ENCODE results near the gene GNB1. TPM values are rescaled to one million over a fixed set of nuclear protein-coding genes. Genes with fewer than 3 reads are reported as not detected.

Gene GNB1
- total RNA-seq, 1 donor from 2014 or later = 427 TPM

GRCh38 chr1:1901641-1902294, 10.9 kb upstream of the GNB1 start:
- Mint-ChIP-seq H3K9me3 (ENCODE audit: unreplicated experiment) (no peaks in the 10 kb centered on the region), H3K4me1 (ENCODE audit: unreplicated experiment) (peaks cover 10% of the 10 kb centered on the region), H3K27me3 (ENCODE audit: unreplicated experiment) (peaks cover 4% of the 10 kb centered on the region), H3K36me3 (ENCODE audit: low read depth, unreplicated experiment) (peaks cover 3% of the 10 kb centered on the region), H3K4me3 (ENCODE audit: unreplicated experiment) (no peak overlapping the region), H3K27ac (ENCODE audit: unreplicated experiment) (no peak overlapping the region)
- no peak for DNase-seq (ENCODE audit: low spot score)
- TF ChIP-seq CTCF (IDR thresholded peaks at IDR 0.05; ENCODE audit: unreplicated experiment) = no peak

- Mint-ChIP-seq H3K27ac (ENCODE audit: unreplicated experiment) (no peak overlapping the region), H3K9me3 (ENCODE audit: unreplicated experiment) (no peaks in the 10 kb centered on the region), H3K27me3 (ENCODE audit: unreplicated experiment) (peaks cover under 1% of the 10 kb centered on the region), H3K36me3 (ENCODE audit: low read depth, unreplicated experiment) (peaks cover 1% of the 10 kb centered on the region), H3K4me1 (ENCODE audit: unreplicated experiment) (peaks cover 7% of the 10 kb centered on the region), H3K4me3 (ENCODE audit: unreplicated experiment) (no peak overlapping the region)
- DNase-seq (ENCODE audit: low spot score) = no peak
- TF ChIP-seq CTCF (IDR thresholded peaks at IDR 0.05; ENCODE audit: unreplicated experiment) = no peak
Observed at GRCh38 chr1:1900883-1901640, 10.2 kb upstream of the GNB1 start.

- H3K4me1 Mint-ChIP-seq (ENCODE audit: unreplicated experiment) = peaks cover 7% of the 10 kb centered on the region
- no peak overlapping the region for H3K4me3 Mint-ChIP-seq (ENCODE audit: unreplicated experiment)
- no peak overlapping the region for H3K27ac Mint-ChIP-seq (ENCODE audit: unreplicated experiment)
- no peak for TF ChIP-seq CTCF (IDR thresholded peaks at IDR 0.05; ENCODE audit: unreplicated experiment)
- no peaks in the 10 kb centered on the region for H3K27me3 Mint-ChIP-seq (ENCODE audit: unreplicated experiment)
- no peaks in the 10 kb centered on the region for H3K36me3 Mint-ChIP-seq (ENCODE audit: low read depth, unreplicated experiment)
- no peak for DNase-seq (ENCODE audit: low spot score)
- H3K9me3 Mint-ChIP-seq (ENCODE audit: unreplicated experiment) = no peaks in the 10 kb centered on the region
Observed at GRCh38 chr1:1899967-1900327, 9.1 kb upstream of the GNB1 start.

- DNase-seq (ENCODE audit: low spot score) = no peak
- H3K4me1 Mint-ChIP-seq (ENCODE audit: unreplicated experiment) = peaks cover 13% of the 10 kb centered on the region
- TF ChIP-seq CTCF (IDR thresholded peaks at IDR 0.05; ENCODE audit: unreplicated experiment) = no peak
- H3K9me3 Mint-ChIP-seq (ENCODE audit: unreplicated experiment) = no peaks in the 10 kb centered on the region
- H3K36me3 Mint-ChIP-seq (ENCODE audit: low read depth, unreplicated experiment) = no peaks in the 10 kb centered on the region
- H3K4me3 Mint-ChIP-seq (ENCODE audit: unreplicated experiment) = no peak overlapping the region
- peaks cover 3% of the 10 kb centered on the region for H3K27me3 Mint-ChIP-seq (ENCODE audit: unreplicated experiment)
- no peak overlapping the region for H3K27ac Mint-ChIP-seq (ENCODE audit: unreplicated experiment)
Observed at GRCh38 chr1:1899266-1899966, 8.5 kb upstream of the GNB1 start.

Measured in endothelial cell (in vitro differentiated cells).